Testis (tissue), 2 donors: ENCODE data around the gene IL31RA.

Source experiments
- POLR2A ChIP-seq: fragments of 450-650 bp; IDR thresholded peaks from one replicate; pipeline ENCODE4 v1.6.1; 2017; ENCODE audit warnings: antibody characterized with exemption, mild to moderate bottlenecking, moderate library complexity
- TF ChIP-seq, protein P1 (sequence below), 3 experiments: fragments of 450-650 bp in 2 of 3; fragments of 200-600 bp in 1 of 3; sonication (generic) in 1 of 3; IDR thresholded peaks; one replicate each; pipeline ENCODE4 v1.5.1; 2016 to 2019; ENCODE audit warnings: antibody characterized with exemption in 3 of 3, mild to moderate bottlenecking in 2 of 3, moderate library complexity in 1 of 3

- TF ChIP-seq, protein P1, sequence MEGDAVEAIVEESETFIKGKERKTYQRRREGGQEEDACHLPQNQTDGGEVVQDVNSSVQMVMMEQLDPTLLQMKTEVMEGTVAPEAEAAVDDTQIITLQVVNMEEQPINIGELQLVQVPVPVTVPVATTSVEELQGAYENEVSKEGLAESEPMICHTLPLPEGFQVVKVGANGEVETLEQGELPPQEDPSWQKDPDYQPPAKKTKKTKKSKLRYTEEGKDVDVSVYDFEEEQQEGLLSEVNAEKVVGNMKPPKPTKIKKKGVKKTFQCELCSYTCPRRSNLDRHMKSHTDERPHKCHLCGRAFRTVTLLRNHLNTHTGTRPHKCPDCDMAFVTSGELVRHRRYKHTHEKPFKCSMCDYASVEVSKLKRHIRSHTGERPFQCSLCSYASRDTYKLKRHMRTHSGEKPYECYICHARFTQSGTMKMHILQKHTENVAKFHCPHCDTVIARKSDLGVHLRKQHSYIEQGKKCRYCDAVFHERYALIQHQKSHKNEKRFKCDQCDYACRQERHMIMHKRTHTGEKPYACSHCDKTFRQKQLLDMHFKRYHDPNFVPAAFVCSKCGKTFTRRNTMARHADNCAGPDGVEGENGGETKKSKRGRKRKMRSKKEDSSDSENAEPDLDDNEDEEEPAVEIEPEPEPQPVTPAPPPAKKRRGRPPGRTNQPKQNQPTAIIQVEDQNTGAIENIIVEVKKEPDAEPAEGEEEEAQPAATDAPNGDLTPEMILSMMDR (IDR thresholded peaks at IDR 0.05): no peak
- TF ChIP-seq POLR2A: no peak
Observed at GRCh38 chr5:55820488-55820887, 30.7 kb upstream of the IL31RA start.
